Heart left ventricle (tissue), 16 donors: ENCODE data around the gene BTN1A1. TPM values are rescaled to one million over a fixed set of nuclear protein-coding genes. Genes with fewer than 3 reads are reported as not detected.
"Not testable (repeated sequence)": the region's sequence is repeated elsewhere in the genome, so short reads cannot be mapped to it uniquely, and the experiment has no call there.

Experiments
- ATAC-seq, 4 donors: fragments of 200-7000 bp; cut with Tn5 transposase; one replicate each; pipeline ENCODE4 v1.9.1; 2020 to 2022; ENCODE audit warnings: moderate library complexity in 4 of 4, mild to moderate bottlenecking in 3 of 4, moderate number of reproducible peaks in 1 of 4
- DNase-seq, 5 donors: peaks; one replicate each; pipeline ENCODE4 v3.0.0-alpha.2; 2020
- H3K27ac ChIP-seq, 12 donors: fragments of 200-600 bp; sonication (generic) in 4 of 12; one replicate each; pipeline versions ENCODE4 v1.5.0 to v1.8.0; 2016 to 2022; ENCODE audit warnings: mild to moderate bottlenecking in 2 of 12
- H3K27me3 ChIP-seq, 9 donors: fragments of 200-600 bp; sonication (generic) in 2 of 9; one replicate each; pipeline versions ENCODE4 v1.5.1 to v1.8.0; 2016 to 2022; ENCODE audit warnings: mild to moderate bottlenecking in 3 of 9
- H3K36me3 ChIP-seq, 9 donors: fragments of 200-600 bp; sonication (generic) in 2 of 9; one replicate each; pipeline versions ENCODE4 v1.5.0 to v1.8.0; 2018 to 2022; ENCODE audit warnings: mild to moderate bottlenecking in 2 of 9
- H3K4me1 ChIP-seq, 12 donors: fragments of 200-600 bp; sonication (generic) in 4 of 12; one replicate each; pipeline versions ENCODE4 v1.5.0 to v1.8.0; 2016 to 2022; ENCODE audit warnings: mild to moderate bottlenecking in 3 of 12
- H3K4me3 ChIP-seq, 12 donors: fragments of 200-600 bp; sonication (generic) in 4 of 12; one replicate each; pipeline versions ENCODE4 v1.5.0 to v1.8.0; 2017 to 2022; ENCODE audit warnings: mild to moderate bottlenecking in 9 of 12, moderate library complexity in 4 of 12
- H3K9me3 ChIP-seq, 12 donors: fragments of 200-600 bp; sonication (generic) in 4 of 12; one replicate each; pipeline versions ENCODE4 v1.5.0 to v1.8.0; 2016 to 2022; ENCODE audit warnings: mild to moderate bottlenecking in 1 of 12
- POLR2A ChIP-seq, 2 donors: fragments of 450-650 bp; IDR thresholded peaks; one replicate each; pipeline ENCODE4 v1.6.1; 2017; ENCODE audit warnings: antibody characterized with exemption in 2 of 2, mild to moderate bottlenecking in 2 of 2, moderate library complexity in 2 of 2
- WGBS, 4 donors: extraction: QIAGEN DNeasy Blood & Tissue Kit in 2 of 4; methylation state at CpG; one replicate each; pipeline versions ENCODE4 v1.1.5 to v1.1.7; 2013 to 2018; 5-methylcytosine and 5-hydroxymethylcytosine counted together
- intact Hi-C, 10 donors: fragments of 100-400 bp; cut with DNase I; formaldehyde crosslinking; loops; one replicate each; pipeline versions ENCODE4 v1.11.1 to v1.14.2; 2022
- polyA plus RNA-seq, 2 donors: library from polyadenylated mRNA; stranded (reverse); fragments of 200-250 nt; gene quantifications; one replicate each; pipeline ENCODE4 v1.2.3, GENCODE V29; 2013
- total RNA-seq, 9 donors: library from RNA; depleted of rRNA in 2 of 9; stranded (reverse); fragments of >200 nt in 2 of 9; fragmentation: NEBNext Ultra II Directional in 3 of 9; extraction: Animal tissue kit (Norgen Biotek cat#: 25700) in 3 of 9; gene quantifications; one replicate each; pipeline versions ENCODE4 v1.1.0 to v1.2.4, GENCODE V29; 2016 to 2023
- TF ChIP-seq, protein P1 (sequence below), 12 donors: fragments of 200-600 bp; sonication (generic) in 4 of 12; IDR thresholded peaks; one replicate each; pipeline versions ENCODE4 v1.5.0 to v1.8.0; 2018 to 2022; ENCODE audit warnings: antibody characterized with exemption in 12 of 12, mild to moderate bottlenecking in 5 of 12
- donor health status: ischemic (EF 13 %, LVEDD 7.1; RV severe dilation, severe dysfunction).
- donor health status: healthy with polysubstance abuse.
- donor health status: DM: no; HTN: yes; CAD: no.
- donor health status: DM: no; HTN: no; CAD: no.
- donor health status: ischemic (EF 25% LVEDD 6.9; RV normal size, moderate dysfunction).
- donor health status: ischemic (EF 25% LVEDD 5.7; RV mildly dilated, moderate dysfunction).
- donor health status: healthy.
- donor health status: DM: yes; HTN: yes; CAD: no.
- donor health status: ischemic (EF 35%, LVEDD 5.7; RV mildly dilated, moderate dysfunction).
- donor health status: nonischemic (EF 11% LVEDD 7.7; RV severe dilation, severe dysfunction).
- donor health status: DM: yes; HTN: yes; CAD: no.
- donor health status: PGD.
- donor health status: ischemic (EF 29% LVEDD 5.4; RV normal size, mild dysfunction).
- donor health status: nonischemic (EF 23%, LVEDD 6.1; RV moderate dilation, normal function).

BTN1A1 gene
- total and polyA plus RNA-seq, 11 donors, result not detected

- Histone ChIP-seq H3K9me3 (no peaks in the 10 kb centered on the region), H3K4me1 (peaks cover 0 to 13% (median 6%) of the 10 kb centered on the region in 12 donors), H3K36me3 (no peaks in the 10 kb centered on the region), H3K27ac (no peak overlapping the region), H3K27me3 (peaks cover 0 to 43% (median 30%) of the 10 kb centered on the region in 9 donors), H3K4me3 (no peak overlapping the region)
- intact Hi-C loops, result no loop called here
- TF ChIP-seq, protein P1, sequence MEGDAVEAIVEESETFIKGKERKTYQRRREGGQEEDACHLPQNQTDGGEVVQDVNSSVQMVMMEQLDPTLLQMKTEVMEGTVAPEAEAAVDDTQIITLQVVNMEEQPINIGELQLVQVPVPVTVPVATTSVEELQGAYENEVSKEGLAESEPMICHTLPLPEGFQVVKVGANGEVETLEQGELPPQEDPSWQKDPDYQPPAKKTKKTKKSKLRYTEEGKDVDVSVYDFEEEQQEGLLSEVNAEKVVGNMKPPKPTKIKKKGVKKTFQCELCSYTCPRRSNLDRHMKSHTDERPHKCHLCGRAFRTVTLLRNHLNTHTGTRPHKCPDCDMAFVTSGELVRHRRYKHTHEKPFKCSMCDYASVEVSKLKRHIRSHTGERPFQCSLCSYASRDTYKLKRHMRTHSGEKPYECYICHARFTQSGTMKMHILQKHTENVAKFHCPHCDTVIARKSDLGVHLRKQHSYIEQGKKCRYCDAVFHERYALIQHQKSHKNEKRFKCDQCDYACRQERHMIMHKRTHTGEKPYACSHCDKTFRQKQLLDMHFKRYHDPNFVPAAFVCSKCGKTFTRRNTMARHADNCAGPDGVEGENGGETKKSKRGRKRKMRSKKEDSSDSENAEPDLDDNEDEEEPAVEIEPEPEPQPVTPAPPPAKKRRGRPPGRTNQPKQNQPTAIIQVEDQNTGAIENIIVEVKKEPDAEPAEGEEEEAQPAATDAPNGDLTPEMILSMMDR (IDR thresholded peaks at IDR 0.05), result no peak
- TF ChIP-seq POLR2A (IDR thresholded peaks at IDR 0.05), result no peak
- DNase-seq (no peak), ATAC-seq (no peak)
- 91 to 96% (median 95%) methylated on average over 3 of the region's 3 CpGs for WGBS, 4 donors
Measured at GRCh38 chr6:26502626-26503025, 2.5 kb downstream of the BTN1A1 start.

DNA sequence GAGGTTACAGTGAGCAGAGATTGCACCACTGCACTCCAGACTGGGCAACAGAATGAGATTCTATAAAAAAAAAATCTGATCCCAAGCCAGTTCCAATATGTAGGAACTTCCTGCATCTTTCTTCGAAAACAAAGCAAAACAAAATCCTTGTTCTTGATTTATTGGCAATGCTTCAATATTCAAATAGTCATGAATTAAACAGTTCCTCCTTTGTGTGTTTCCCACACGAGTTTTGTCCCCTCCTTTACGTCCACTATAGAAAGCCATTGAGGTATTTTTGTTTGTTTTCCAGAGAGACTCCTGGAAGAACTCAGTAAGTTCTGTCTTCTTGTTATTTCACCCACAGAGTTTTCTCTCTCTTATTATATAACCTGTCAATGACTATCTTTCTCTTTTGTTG is 7.6 kb downstream of the BTN1A1 start:
- Histone ChIP-seq H3K36me3 (no peaks in the 10 kb centered on the region), H3K27ac (no peak overlapping the region), H3K9me3 (no peaks in the 10 kb centered on the region), H3K4me1 (no peaks in the 10 kb centered on the region), H3K27me3 (peaks cover 0 to 18% (median 3%) of the 10 kb centered on the region in 9 donors), H3K4me3 (no peak overlapping the region)
- TF ChIP-seq, protein P1 (IDR thresholded peaks at IDR 0.05), result no peak
- no peak for TF ChIP-seq POLR2A (IDR thresholded peaks at IDR 0.05)
- DNase-seq (no peak), ATAC-seq (no peak)
- intact Hi-C loops, result no loop called here
- WGBS, 4 donors, result 49 to 63% (median 53%) methylated on average over 3 of the region's 3 CpGs

DNA sequence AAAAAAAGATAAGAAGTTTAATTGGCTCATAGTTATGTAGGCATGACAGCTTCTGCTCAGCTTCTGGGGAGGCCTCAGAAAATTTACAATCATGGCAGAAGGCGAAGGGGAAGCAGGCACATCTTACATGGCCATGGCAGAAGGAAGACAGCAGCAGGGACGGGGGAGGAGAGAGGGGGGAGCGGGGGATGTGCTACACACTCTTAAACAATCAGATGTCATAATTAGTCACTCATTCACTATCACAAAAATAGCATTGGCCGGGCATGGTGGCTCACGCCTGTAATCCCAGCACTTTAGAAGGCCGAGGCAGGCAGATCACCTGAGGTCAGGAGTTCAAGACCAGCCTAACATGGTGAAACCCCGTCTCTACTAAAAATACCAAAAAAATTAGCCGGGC is 10.9 kb downstream of the BTN1A1 start:
- WGBS, 4 donors, result 65 to 75% (median 68%) methylated on average over 8 of the region's 8 CpGs
- intact Hi-C loops, H3K4me1 ChIP-seq, ATAC-seq, H3K9me3 ChIP-seq, DNase-seq, H3K27ac ChIP-seq, H3K36me3 ChIP-seq, H3K4me3 ChIP-seq, H3K27me3 ChIP-seq: not testable (repeated sequence)

DNA sequence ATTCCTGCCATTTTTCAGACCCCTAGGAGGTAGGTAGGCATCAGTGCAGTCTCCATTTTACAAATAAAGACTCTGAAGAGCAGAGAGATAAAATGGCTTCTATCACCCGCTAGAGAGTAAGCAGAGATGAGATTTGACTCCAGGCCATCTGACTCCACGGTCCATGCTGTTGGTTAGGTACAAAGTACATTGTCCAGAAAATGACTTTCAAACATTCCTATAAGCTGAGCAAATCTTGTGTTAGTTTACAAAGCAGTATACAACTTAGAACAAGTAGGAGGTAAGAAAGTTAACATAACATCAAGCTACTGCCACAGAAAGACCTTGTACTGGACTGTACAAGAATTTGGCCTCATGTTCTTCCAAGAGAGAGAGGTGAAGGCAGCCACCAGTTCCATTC is 14.9 kb downstream of the BTN1A1 start:
- no peak overlapping the region for H3K27ac ChIP-seq
- 81 to 97% (median 84%) methylated on average over 2 of the region's 2 CpGs for WGBS, 4 donors
- no peak overlapping the region for H3K4me3 ChIP-seq
- no peaks in the 10 kb centered on the region for H3K9me3 ChIP-seq
- TF ChIP-seq POLR2A (IDR thresholded peaks at IDR 0.05), result no peak
- TF ChIP-seq, protein P1 (IDR thresholded peaks at IDR 0.05), result no peak
- no peaks in the 10 kb centered on the region for H3K27me3 ChIP-seq
- H3K36me3 ChIP-seq, result no peaks in the 10 kb centered on the region
- intact Hi-C loops, result loop anchor here in 2 of 10 donors (5.0 kb wide), 1 partner anchor 38 kb away; no protein-coding TSS in a partner anchor
- H3K4me1 ChIP-seq, result peaks cover 0 to 1% (median 0%) of the 10 kb centered on the region in 12 donors
- ATAC-seq, result no peak
- DNase-seq, result no peak
